COLO829 (cell line): ENCODE data around the gene LMBRD1.
"Not testable (repeated sequence)": the region's sequence is repeated elsewhere in the genome, so short reads cannot be mapped to it uniquely, and the experiment has no call there.

Source experiments
- DNase-seq: peaks from one replicate; pipeline ENCODE4 v3.0.0; 2012; ENCODE audit warnings: low spot score

The LMBRD1 gene

DNA sequence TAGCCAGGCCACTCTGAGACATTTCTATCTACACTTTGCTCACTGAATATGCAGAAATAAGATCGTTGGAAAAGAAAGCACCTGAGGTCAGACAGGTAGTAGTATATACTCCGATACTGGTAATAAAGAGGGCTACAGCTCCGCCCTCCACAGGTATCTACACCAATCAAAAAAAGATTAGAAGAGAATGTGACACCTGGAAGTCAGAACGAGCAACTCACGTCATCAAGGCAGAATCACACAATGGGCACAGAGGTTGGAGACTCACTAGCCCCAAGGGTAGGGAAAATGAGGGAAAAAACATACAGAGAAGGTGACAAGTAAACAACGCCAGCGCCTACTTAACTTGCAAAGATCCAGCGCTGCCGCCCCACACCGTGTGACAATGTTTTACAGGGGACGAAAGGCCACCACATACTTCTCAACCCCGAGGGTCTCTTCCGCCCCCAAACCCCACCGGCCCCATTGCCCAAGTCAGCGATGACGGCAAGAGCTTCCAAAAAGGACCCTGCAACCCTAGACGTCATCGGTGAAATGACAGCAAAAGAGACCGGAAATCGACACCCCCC lies 653 bp downstream of the LMBRD1 start:
- no peak for DNase-seq

DNA sequence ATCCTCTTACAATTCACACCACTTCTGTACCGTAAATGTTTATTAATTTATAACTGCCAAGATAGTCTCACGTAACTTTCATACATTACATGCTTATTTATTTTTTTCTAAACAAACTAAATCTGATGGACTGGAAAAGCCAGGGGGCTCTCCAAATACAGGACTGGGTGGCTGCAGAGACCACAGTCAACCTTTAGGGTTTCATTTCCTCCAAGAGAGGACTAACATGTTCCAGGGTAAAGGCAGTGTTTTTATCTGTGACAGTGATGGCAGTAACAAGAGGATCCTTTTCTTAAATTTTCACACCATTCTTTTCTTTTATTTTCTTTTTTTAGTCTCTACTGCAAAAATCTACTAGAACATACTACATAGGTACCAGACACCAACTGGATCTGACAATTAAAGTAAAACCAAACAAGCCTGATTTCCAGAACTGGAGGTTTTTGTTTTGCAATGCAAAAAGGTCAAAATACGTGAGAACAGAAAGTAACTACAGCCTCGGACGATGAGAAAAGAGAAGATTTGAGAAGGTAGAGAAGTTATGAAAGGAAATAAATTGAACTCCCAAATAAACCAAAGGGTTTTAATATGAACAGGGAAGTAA lies 1.2 kb downstream of the LMBRD1 start:
- no peak for DNase-seq

DNA sequence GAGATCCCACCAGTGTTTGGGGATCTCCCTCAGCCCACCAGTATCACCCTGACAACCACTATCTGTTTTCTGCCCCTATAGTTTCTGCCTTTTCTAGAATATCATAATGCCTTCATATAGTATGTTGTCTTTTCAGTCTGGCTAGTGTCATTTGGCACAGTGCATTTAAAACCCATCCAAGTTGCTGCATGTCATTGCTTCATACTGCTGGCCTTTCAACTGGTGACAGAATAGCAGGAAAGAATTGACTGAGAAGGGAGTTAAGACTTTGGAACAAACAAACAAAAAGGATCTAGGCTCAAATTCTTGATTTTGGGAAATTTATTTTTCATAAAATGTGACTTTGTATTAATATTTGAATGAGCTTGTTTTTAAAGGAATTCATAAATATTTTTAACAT lies 4.5 kb downstream of the LMBRD1 start:
- no peak for DNase-seq

DNA sequence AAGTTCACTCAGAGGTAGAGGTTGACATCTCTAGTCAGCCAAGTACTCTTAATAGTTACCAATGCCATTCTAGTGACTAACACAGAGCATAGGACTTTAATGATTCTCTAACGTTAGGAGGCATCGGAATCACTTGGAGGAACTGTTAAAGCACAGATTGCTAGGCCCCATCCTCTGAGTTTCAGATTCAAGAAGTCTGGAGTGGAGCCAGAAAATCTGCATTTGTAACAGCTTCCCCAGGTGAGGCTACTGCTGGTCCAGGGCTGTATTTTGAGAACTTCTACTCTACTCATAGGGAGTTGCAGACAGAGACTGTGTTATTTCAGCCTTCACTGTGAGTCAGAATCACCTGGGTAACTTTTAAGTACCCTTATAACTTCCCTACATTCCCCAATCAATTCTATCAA lies 5.7 kb downstream of the LMBRD1 start:
- DNase-seq: no peak

DNA sequence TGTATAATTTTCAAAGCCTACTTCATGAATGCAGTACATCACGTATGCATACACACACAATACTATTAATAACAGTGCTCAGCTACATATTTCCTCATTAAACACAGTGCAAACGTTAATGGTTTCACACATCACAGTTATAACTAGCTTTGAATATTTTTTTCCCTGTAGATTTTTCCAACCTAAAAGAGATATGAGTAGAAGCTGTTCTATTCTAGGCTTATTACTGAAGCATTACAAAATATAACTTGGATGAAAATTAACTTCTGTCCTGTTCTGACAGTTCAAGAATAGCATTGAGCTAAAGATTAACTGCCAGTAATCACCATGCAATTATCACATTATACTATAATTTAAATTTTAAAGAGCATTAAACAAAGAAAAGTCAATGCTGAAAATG lies 6.2 kb downstream of the LMBRD1 start:
- DNase-seq: no peak

DNA sequence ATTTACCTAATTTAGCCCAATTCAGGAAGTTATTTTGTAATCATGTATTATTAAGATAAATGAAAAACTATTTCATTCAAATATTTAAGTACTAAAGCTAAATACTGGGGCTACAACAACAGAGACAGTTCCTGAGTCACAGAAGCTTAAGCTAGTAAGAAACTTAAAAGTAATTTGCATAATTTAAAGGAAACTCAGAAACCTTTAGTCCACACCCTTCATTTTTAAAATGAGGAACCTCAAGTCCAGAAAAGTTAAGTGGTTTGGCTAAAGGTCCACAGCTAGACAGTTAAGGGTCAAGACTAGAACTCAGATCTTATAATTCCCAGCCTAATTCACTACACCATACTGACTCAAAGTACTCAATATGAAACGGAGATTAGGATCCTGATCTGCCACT lies 7.2 kb downstream of the LMBRD1 start:
- no peak for DNase-seq

DNA sequence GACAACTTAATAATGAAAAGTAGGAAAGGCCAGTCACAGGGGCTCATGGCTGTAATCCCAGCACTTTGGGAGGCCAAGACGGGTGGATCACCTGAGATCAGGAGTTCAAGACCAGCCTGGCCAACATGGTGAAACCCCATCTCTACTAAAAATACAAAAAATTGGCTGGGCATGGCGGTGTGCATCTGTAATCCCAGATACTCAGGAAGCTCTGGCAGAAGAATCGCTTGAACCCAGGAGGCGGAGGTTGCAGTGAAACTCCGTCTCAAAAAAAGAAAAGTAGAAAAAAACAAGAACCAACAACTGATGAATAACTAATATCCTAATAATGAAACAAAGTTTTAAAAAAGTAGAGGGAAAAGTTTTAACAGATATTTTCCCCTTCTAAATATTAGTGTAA lies 9.4 kb downstream of the LMBRD1 start:
- not testable (repeated sequence) for DNase-seq

DNA sequence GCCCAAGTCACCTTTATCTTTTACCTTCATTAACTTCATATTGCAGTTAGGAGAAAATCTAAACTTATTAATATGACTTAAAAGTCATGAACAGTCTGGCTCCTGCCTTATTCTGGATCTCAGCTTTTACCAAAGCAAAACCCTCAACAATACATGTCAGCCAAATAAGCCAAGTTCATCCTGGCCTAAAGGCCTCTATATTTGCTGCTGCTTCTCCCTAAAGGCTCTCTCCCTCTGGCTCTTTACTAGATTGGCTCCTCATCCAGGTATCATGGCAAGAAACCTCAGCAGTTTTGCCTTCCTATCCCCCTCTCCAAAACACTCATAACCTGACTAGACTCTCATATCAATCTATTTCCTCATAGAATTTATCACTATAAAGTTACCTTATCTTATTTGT lies 11.1 kb downstream of the LMBRD1 start:
- no peak for DNase-seq

DNA sequence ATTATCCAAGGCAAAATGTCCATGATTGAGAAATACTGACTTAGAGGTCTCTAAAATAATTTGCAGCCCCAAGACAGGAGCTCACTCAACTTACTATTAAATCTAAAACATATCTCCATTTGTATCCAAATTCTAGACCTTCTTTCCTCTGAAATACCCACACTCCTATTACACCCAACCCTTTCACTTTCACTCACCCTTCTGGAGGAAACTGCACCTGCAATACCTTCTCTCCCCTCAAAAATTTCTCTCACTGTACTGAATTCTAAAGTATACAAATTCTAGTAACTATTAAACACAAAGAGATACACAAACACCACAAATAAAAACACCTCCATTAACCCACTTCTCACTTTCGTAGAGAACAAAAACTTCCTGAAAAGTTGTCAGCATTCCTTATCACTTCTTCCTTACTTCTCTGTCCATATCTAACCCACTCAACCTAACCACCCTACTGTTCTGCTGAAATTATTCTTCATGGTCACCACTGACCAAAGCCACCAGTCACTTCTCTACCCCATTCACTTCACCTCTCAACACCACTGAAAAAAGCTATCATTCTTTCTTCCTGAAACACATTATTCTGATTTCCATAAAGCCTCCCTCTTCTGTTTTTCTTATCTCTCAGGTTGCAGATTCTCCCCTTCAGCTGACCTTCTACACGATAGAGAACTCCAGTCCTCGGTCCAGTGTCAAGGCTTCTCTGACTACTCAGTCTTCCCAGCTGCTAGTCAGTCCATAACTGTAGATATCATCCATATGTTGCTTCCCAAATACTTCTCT lies 12.0 kb downstream of the LMBRD1 start:
- DNase-seq: no peak

DNA sequence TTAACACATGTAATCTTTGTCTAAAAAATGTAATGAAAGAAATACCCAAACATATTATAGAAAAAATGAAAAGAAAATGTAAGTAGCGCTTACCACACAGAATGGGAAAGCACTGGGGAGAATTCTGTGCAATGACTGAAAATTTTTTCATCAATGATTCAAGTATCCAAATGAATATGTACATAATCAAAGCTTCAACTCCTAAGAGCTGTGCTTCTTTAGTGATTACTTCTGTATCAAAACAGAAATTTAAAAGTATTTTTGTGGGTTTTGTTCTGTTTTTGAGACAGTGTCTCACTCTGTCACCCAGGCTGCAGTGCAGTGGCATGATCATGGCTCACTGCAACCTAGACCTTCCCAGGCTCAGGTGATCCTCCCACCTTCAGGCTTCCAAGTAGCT lies 13.7 kb downstream of the LMBRD1 start:
- no peak for DNase-seq

DNA sequence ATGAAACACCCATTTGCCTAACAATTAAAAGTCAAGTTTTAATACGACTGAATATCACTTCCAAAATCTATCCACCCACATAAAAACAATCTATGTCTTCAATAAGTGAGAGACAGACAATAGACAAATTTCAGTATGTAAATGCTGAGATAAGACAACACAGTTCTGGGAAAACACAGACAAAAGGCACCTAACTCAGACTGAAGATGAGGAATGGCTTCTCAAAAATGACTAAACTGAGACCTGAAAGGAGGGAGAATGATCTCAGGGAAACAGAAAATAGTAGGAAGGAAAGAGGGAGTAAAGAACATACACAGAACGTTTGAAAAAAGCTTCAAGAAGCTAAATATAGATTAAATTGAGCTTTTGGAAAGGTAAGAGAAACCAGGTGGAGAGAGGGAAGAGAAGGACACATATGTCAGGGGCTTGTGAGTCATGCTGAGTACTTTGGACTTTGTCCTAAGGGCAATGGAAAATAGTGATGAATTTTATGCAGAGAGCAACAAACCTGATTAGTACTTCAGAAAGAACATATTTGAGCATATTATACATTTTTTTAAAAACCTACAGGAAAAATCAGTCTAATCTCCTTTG lies 16.1 kb downstream of the LMBRD1 start:
- no peak for DNase-seq

DNA sequence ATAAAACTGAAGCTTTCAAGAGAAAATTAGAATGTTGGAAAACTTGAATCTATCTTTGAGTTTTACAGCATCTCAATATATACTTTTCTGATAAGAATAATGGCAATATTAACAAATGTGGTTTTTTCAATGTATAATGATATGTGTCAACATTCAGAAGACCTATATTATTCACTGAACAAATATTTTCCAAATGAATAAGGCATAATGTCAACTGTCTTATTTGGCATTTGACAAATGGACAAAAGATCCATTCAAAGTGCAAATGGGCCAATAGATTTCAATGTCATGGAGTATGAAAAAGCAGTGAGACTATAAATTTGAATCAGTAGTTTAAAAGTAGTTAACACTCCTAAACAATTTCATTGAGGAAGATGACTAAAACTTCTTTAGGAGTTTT lies 20.9 kb downstream of the LMBRD1 start:
- peak; percentile 12 for DNase-seq

DNA sequence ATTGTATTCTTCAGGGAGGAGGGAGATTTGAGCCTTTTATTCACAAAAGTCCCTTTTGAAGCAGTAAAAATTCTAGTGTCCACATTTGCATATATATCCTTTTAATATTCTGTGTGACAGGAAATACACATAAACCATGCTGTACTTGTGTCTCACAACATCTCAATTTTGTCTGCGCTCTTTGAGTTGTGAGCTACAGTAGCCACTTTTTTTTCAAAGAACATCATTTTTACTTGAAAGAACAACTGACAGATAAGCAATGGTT lies 21.3 kb downstream of the LMBRD1 start:
- no peak for DNase-seq

DNA sequence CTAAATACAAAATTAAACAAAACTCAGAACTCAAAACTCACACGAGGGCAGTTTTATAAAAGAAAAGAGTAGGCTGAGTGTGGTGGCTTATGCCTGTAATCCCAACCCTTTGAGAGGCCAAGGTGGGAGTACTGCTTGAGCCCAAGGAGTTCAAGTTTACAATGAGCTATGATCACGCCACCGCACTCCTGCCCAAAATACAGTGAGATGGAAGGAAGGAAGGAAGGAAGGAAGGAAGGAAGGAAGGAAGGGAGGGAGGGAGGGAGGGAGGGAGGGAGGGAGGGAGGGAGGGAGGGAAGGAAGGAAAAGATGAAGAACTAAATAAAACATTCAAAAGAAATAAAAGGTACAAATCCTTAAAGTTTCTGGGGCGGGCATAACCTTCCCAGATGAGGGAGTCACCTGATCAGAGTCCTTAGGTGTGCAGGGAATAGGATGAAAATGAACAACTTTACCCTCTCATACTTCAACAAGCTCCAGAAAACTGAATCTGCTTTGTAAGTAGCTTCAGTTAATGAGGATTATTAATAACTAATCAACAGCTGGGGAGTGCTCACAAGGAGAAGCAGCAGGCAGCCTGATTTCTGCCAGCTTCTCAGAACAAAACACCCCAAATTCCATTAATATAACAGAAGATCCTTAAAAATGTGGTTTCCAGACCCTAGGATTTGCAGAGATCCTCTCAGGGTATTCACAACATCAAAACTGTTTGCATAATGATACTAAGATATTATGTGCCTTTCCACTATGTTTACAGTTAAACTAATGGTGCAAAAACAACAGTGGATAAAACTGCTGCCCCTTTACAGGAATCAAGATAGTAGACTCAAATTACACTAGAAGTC lies 21.8 kb downstream of the LMBRD1 start:
- no peak for DNase-seq

DNA sequence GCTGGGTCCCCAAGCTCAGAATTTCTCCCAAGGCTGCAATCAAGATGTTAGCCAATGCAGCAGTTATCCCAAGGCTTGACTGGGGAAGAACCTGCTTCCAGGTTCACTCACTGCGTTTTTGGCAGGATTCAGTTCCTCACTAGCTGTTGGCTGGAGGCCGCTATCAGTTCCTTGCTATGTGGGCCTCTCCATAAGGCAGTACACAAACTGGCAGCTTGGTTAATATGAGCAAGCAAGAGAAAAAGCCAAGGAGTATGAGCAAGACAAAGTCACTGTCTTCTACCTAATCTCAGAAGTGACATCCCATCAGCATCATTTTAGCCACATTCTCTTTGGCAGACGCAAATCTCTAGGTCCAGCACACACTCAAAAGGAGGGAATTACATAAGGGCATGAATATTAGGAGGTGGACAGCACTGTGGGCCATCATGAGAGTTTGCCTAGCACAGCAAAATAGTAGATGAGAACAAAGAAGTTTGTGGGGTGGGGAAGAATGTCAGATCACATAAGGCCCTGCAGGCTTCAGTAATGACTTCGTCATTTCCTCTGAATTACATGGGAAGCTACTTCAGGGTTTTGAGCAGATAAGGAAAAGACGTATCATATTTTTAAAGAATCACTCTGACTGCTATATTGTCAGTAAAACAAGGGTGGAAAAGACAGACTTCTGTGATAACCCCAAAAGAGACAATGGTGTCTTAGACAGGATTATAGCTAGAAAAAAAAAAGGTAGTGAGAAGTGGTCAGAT lies 25.5 kb downstream of the LMBRD1 start:
- DNase-seq: no peak

DNA sequence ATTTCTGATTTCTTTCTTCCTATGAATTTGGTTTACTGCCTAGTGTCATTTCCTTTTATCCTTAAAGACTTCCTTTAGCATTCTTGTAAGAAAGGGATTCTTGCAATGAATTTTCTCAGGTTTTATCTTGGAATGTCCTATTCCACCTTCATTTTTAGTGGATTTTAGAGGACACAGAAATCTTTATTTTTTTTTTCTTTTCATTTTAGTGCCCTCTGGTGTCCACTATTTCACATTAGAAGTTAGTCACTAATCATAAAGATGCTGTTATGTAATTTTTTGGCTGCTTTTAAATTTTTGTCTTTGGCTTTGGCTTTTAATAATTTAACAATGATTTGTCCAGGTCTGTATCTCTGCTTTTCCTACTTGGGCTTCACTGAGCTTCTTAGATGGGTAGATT lies 28.1 kb downstream of the LMBRD1 start:
- DNase-seq: no peak

DNA sequence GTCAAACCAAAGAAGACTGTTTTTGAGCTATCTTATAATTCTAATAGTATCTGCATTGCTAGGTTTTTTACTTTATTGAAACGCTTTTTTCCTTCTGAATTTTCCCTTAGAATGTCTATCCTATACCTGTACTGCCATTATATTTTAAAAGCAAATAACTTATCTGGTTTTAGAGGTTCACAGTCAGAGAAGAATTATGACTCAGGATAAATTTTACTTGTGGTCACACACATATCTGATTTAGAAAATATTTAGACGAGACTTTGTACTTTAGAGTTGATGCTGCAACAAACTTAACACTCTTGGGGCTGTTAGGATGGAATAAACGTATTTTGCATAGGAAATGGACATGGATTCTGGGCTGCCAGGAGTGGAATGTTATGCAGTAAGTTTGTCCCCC lies 33.0 kb downstream of the LMBRD1 start:
- DNase-seq: no peak

DNA sequence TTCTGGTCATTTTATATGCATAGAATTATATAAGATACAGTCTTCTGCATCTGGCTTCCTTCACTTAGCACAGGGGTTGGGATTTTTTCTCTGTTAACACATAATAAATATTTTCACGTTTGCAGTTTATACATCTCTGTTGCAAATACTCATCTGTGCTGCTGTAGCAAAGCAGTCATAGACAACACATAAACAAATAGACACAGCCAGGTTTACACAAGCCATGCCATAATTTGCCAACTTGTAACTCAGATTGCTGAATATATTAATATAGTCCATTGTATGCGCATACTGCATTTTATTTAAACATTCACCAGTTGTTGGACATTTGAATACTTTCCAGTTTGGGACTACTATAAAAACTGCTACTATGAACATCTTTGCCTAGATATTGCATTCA lies 35.0 kb downstream of the LMBRD1 start:
- no peak for DNase-seq

DNA sequence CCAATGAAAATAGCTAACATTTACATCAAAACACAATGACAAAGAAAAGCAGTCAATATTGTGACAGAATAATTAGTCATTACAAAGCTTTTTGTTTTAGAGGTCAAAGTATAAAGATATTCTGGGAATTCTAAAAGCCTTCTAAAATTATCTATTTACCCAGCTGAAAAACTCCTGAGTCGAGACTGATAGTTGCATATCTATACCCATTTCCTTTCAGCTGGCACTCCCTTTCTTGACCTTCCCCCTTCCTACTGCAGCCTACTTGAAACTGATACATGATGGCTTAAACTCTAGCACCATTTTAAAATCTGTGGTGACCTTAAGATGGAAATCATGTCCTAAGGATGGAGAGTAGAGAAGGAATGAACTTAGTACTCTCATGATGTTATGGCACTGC lies 38.6 kb downstream of the LMBRD1 start:
- DNase-seq: no peak

DNA sequence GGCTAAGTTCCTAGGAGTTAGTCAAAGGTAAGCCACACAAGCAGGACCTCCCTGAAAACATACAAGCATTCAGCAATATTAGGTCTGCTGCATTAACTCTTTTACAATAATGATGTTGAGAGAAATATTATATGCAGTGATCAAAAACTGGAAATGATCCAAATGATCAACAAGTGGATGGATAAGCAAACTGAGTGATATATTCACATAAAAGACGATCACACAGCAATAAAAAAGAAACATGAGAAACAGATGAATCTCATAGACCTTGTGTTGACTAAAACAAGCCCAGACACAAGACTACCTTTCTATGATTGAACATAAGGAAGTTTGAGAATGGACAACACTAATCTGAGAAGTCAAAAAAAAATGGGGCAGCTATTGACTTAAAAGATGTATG lies 39.9 kb downstream of the LMBRD1 start:
- DNase-seq: no peak

DNA sequence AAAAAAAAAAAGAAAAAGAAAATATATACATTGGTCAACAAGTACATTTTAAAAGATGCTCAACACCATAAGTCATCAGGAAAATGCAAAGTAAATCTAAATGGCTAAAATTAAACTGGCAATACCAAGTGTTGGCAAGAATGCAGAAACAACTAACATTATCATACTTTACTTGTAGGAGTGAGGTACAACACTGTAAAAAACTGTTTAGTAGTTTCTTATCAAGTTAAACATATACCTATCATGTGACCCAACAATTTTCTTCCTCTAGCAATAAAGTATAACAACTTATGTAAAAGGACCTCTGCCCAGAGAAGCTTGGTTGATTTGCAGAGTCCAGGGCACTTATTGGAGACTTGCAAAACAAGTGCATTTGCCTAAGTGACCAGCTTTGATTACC lies 40.4 kb downstream of the LMBRD1 start:
- DNase-seq: no peak

DNA sequence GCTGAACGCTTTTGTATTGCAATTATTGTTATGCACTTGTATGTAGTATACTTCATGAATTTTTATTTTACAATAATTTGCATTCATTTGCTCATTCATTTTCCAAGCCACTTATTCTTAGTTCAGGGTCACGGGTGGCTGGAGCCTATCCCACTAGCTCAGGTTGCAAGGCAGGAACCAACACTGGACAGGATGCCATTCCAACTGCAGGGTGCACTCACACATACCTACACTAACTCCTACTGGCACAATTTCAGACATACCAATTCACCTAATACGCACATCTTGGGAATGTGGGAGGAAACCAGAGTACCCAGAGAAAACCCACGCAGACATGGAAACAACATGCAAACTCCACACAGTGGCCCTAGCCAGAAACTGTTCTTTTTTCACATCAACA lies 61.8 kb downstream of the LMBRD1 start:
- DNase-seq: no peak
